Common myeloid progenitor, CD34-positive (primary cell): ENCODE data around the gene ALK.

ENCODE experiments used
- CTCF ChIA-PET: fragments of 350-600 bp; sonication (Branson Sonifier 250); formaldehyde crosslinking; loops from one replicate; lab custom pipeline; 2021; ENCODE audit warnings: antibody characterized with exemption; lab: Charles Lee
- POLR2A ChIA-PET: fragments of 350-600 bp; sonication (Branson Sonifier 250); formaldehyde crosslinking; loops from one replicate; lab custom pipeline; 2021; ENCODE audit warnings: antibody characterized with exemption; lab: Charles Lee
- DNase-seq, 3 donors: peaks; one replicate each; pipeline versions ENCODE4 v3.0.0 to v3.0.0-alpha.2; 2013
- H3K27ac ChIP-seq, 2 experiments: 1 replicate in 1 of 2; 2 replicates in 1 of 2; pipeline ENCODE4 v1.7.0; 2013; ENCODE audit warnings: inconsistent platforms in 2 of 2, low read length in 2 of 2, mild to moderate bottlenecking in 2 of 2, low read depth in 1 of 2, moderate library complexity in 1 of 2; ENCODE audit not compliant: severe bottlenecking in 2 of 2, insufficient read depth in 1 of 2, poor library complexity in 1 of 2
- H3K27me3 ChIP-seq, 5 experiments: replicated peaks in 2 of 5; 1 replicate in 3 of 5; 2 replicates in 2 of 5; pipeline versions ENCODE4 v1.6.1 to v1.7.0; 2013; ENCODE audit warnings: low read length in 4 of 5, mild to moderate bottlenecking in 2 of 5, moderate library complexity in 2 of 5, inconsistent platforms in 1 of 5; ENCODE audit not compliant: insufficient read depth in 5 of 5, control insufficient read depth in 4 of 5
- H3K36me3 ChIP-seq, 4 experiments: 1 replicate in 2 of 4; 2 replicates in 2 of 4; pipeline versions ENCODE4 v1.6.1 to v1.7.0; 2013; ENCODE audit warnings: low read length in 3 of 4, control low read depth in 1 of 4, mild to moderate bottlenecking in 1 of 4; ENCODE audit not compliant: control insufficient read depth in 4 of 4, insufficient read depth in 4 of 4
- H3K4me1 ChIP-seq, 4 experiments: 1 replicate in 3 of 4; 2 replicates in 1 of 4; pipeline versions ENCODE4 v1.6.1 to v1.7.1; 2013; ENCODE audit warnings: low read length in 3 of 4, mild to moderate bottlenecking in 3 of 4, control low read depth in 1 of 4, inconsistent platforms in 1 of 4, moderate library complexity in 1 of 4; ENCODE audit not compliant: control insufficient read depth in 4 of 4, insufficient read depth in 4 of 4; ENCODE audit errors: control extremely low read depth in 1 of 4
- H3K4me3 ChIP-seq, 7 experiments: 1 replicate in 4 of 7; 2 replicates in 3 of 7; pipeline versions ENCODE4 v1.5.1 to v1.7.0; 2013; ENCODE audit warnings: mild to moderate bottlenecking in 7 of 7, low read length in 6 of 7, moderate library complexity in 6 of 7, inconsistent platforms in 2 of 7, low read depth in 2 of 7, control low read depth in 1 of 7; ENCODE audit not compliant: insufficient read depth in 4 of 7, control insufficient read depth in 1 of 7; ENCODE audit errors: extremely low read depth in 1 of 7
- H3K9me3 ChIP-seq, 5 experiments: 1 replicate in 4 of 5; 2 replicates in 1 of 5; pipeline versions ENCODE4 v1.6.1 to v1.7.1; 2013; ENCODE audit warnings: low read length in 4 of 5, mild to moderate bottlenecking in 2 of 5, inconsistent platforms in 1 of 5, low read depth in 1 of 5, moderate library complexity in 1 of 5; ENCODE audit not compliant: control insufficient read depth in 4 of 5, insufficient read depth in 2 of 5; ENCODE audit errors: control extremely low read depth in 1 of 5
- WGBS: methylation state at CpG from one replicate; pipeline ENCODE4 v1.1.5; 2013; ENCODE audit not compliant: insufficient coverage; 5-methylcytosine and 5-hydroxymethylcytosine counted together

Gene ALK

DNA sequence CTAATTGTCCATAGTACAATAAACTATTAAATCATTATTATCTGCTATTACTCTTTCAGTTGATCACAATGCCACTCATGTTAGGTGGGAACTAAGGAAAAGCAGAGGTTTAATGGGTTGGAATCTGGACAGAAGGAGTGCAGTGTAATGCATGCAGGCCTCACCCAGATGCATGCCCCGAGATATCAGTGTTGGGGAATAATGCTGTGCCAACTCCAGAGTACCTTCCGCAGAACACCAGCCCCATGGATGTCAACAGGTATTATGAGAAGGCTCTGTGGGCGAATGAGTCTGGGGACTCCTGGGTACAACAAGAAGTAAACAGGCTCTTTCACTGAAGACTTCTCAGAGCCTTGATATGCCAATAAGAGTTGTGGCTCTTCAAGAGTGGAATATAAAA lies 377.4 kb downstream of the ALK start:
- H3K27me3 ChIP-seq: no peaks in the 10 kb centered on the region
- CTCF ChIA-PET: no interaction called here
- no peak overlapping the region for H3K27ac ChIP-seq
- no peaks in the 10 kb centered on the region for H3K9me3 ChIP-seq
- 83% methylated on average over 3 of the region's 3 CpGs for WGBS
- no peak overlapping the region for H3K4me3 ChIP-seq
- POLR2A ChIA-PET: no interaction called here
- DNase-seq: no peak
- peaks cover 0 to 16% (median 9%) of the 10 kb centered on the region in 4 experiments for H3K4me1 ChIP-seq
- no peaks in the 10 kb centered on the region for H3K36me3 ChIP-seq

GRCh38 chr2:29535188-29535587 lies 386.2 kb downstream of the ALK start:
- no peaks in the 10 kb centered on the region for H3K4me1 ChIP-seq
- POLR2A ChIA-PET: no interaction called here
- no peak overlapping the region for H3K4me3 ChIP-seq
- no peaks in the 10 kb centered on the region for H3K36me3 ChIP-seq
- CTCF ChIA-PET: no interaction called here
- DNase-seq: no peak
- WGBS: no CpG with 5 or more reads among the region's 1 CpG
- H3K27me3 ChIP-seq: no peaks in the 10 kb centered on the region
- H3K9me3 ChIP-seq: no peaks in the 10 kb centered on the region
- H3K27ac ChIP-seq: no peak overlapping the region

DNA sequence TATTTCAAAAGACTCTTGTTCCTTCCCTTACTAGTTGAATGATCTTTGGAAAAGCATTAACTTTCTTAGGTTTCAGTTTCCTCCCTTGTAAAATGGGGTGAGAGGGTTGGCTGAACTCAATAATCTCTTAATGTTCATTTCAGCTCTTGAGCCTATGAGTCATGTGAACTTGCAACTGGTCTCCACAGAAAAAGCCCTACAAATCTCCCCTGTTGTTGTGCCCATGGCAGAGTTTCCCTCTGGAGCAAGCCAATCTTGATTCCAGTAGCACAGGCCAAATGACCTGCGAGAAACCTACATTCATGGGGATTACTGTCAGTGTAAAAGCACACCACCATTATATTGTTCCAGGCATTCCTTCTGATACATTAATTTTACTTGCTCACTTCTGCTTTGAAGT lies 388.9 kb downstream of the ALK start:
- CTCF ChIA-PET: no interaction called here
- POLR2A ChIA-PET: no interaction called here
- WGBS: 100% methylated on average over 1 of the region's 1 CpG

DNA sequence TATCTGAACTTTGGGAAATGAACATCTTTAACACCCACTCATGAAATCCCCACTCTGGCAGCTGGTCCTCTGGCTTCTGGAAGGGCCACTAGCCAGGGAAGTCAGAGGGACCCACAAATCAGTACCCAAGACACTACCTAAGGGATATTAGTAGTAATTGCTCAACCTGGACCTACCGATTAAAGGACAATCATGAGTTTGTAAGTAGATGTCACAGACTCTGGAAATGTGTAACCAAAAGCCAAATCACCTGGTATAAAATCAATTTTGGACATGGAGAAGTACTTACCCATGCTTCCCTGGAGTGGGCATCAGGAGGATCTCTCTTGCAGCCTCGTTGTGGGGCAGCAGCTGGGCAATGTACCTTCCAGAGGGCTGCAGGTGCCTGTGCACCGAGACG lies 389.8 kb downstream of the ALK start:
- no peaks in the 10 kb centered on the region for H3K36me3 ChIP-seq
- no peaks in the 10 kb centered on the region for H3K27me3 ChIP-seq
- H3K4me1 ChIP-seq: peaks cover 0 to 26% (median 18%) of the 10 kb centered on the region in 4 experiments
- no peaks in the 10 kb centered on the region for H3K9me3 ChIP-seq
- no peak overlapping the region for H3K27ac ChIP-seq
- no peak overlapping the region for H3K4me3 ChIP-seq
- ChIA-PET POLR2A (no interaction called here), CTCF (interaction anchor here (0.7 kb wide), 1 partner anchor 42 kb away, joined by 3 read pairs; no protein-coding TSS in a partner anchor)
- DNase-seq: no peak
- WGBS: 100% methylated on average over 3 of the region's 4 CpGs

More for the DNA sequence above, 388.9 kb downstream of the ALK start:
- no peaks in the 10 kb centered on the region for H3K9me3 ChIP-seq
- DNase-seq: no peak
- peaks cover 0 to 20% (median 16%) of the 10 kb centered on the region in 4 experiments for H3K4me1 ChIP-seq
- no peaks in the 10 kb centered on the region for H3K27me3 ChIP-seq
- H3K36me3 ChIP-seq: no peaks in the 10 kb centered on the region
- H3K4me3 ChIP-seq: no peak overlapping the region
- H3K27ac ChIP-seq: no peak overlapping the region

- Histone ChIP-seq H3K9me3 (no peaks in the 10 kb centered on the region), H3K4me3 (no peak overlapping the region), H3K36me3 (no peaks in the 10 kb centered on the region), H3K4me1 (peaks cover 0 to 29% (median 18%) of the 10 kb centered on the region in 4 experiments), H3K27me3 (no peaks in the 10 kb centered on the region), H3K27ac (no peak overlapping the region)
- ChIA-PET POLR2A (no interaction called here), CTCF (no interaction called here)
- DNase-seq: no peak
- WGBS: 100% methylated on average over 1 of the region's 2 CpGs
Measured at GRCh38 chr2:29530281-29530680, 391.1 kb downstream of the ALK start.

- Histone ChIP-seq H3K36me3 (no peaks in the 10 kb centered on the region), H3K4me3 (peak overlapping the region in 1 of 7 experiments; percentile 8), H3K9me3 (no peaks in the 10 kb centered on the region), H3K27ac (peak overlapping the region in 1 of 2 experiments; percentile 12), H3K27me3 (no peaks in the 10 kb centered on the region), H3K4me1 (peaks cover 0 to 29% (median 18%) of the 10 kb centered on the region in 4 experiments)
- peak; percentile 78 to 95 (median 94) for DNase-seq
- POLR2A ChIA-PET: no interaction called here
- CTCF ChIA-PET: interaction anchor here (1.3 to 1.6 kb wide), 2 partner anchors 221 to 290 kb away, joined by 3 read pairs; no protein-coding TSS in a partner anchor
- 40% methylated on average over 18 of the region's 18 CpGs for WGBS
Measured at GRCh38 chr2:29528891-29529520, 392.4 kb downstream of the ALK start.

DNA sequence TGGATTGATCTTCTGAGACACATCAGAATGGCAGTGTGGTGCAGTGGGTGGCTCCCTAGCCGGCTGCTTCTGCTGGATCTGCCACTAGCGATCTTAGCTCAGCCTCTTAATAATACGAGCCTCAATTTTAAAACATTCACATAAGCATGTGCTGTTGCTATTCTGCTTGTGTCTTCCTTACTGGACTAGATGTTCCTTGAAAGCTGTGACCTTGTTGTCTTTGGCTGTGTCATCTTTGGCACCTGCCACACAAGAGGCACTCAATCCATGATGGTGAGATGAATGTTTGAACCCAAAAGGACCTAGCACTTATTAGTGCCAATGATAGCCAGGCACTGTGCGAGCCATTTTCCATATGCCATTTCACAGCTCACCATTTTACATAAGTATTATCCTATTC lies 393.0 kb downstream of the ALK start:
- 96% methylated on average over 4 of the region's 4 CpGs for WGBS
- Histone ChIP-seq H3K27ac (no peak overlapping the region), H3K27me3 (no peaks in the 10 kb centered on the region), H3K4me1 (peaks cover 0 to 29% (median 18%) of the 10 kb centered on the region in 4 experiments), H3K9me3 (no peaks in the 10 kb centered on the region), H3K36me3 (no peaks in the 10 kb centered on the region), H3K4me3 (no peak overlapping the region)
- ChIA-PET POLR2A (no interaction called here), CTCF (interaction anchor here (1.3 to 1.6 kb wide), 2 partner anchors 221 to 290 kb away, joined by 3 read pairs; no protein-coding TSS in a partner anchor)
- no peak for DNase-seq
